ENCODE measurements around the gene CSDE1. TPM values are rescaled to one million over a fixed set of nuclear protein-coding genes. Genes with fewer than 3 reads are reported as not detected.

The CSDE1 gene
- total and polyA plus RNA-seq, 8 donors: 390 to 524 (median 438) TPM

DNA sequence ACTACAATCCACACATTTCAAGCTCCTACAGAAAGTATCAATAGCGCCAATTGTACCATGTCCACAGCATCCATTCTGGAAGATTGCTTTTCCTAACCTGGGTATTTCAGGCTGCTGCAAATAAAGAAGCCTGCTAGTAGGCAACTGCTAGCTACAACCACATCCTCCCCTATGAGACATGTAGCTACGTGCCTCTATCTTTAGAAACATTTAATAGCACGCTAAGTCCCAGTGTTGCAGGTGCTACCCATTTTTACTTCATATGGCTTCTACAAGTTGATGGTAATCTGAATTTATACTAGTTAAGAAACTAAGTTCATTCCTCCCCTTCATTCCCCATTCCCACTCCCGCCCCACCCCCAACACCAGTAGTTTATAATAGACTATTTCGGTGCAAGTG, 55.0 kb downstream of the CSDE1 start:
- H3K27ac ChIP-seq: no peak overlapping the region
- intact Hi-C loops (cut with DNase I): no loop called here
- no peak overlapping the region for H3K4me3 ChIP-seq
- H3K4me1 ChIP-seq: no peaks in the 10 kb centered on the region
- H3K9me3 ChIP-seq: no peaks in the 10 kb centered on the region
- H3K27me3 ChIP-seq: no peaks in the 10 kb centered on the region
- ATAC-seq (no peak), DNase-seq (no peak)
- peaks cover 0 to 26% of the 10 kb centered on the region in 2 donors for H3K36me3 ChIP-seq
- TF ChIP-seq, protein P1, sequence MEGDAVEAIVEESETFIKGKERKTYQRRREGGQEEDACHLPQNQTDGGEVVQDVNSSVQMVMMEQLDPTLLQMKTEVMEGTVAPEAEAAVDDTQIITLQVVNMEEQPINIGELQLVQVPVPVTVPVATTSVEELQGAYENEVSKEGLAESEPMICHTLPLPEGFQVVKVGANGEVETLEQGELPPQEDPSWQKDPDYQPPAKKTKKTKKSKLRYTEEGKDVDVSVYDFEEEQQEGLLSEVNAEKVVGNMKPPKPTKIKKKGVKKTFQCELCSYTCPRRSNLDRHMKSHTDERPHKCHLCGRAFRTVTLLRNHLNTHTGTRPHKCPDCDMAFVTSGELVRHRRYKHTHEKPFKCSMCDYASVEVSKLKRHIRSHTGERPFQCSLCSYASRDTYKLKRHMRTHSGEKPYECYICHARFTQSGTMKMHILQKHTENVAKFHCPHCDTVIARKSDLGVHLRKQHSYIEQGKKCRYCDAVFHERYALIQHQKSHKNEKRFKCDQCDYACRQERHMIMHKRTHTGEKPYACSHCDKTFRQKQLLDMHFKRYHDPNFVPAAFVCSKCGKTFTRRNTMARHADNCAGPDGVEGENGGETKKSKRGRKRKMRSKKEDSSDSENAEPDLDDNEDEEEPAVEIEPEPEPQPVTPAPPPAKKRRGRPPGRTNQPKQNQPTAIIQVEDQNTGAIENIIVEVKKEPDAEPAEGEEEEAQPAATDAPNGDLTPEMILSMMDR (IDR thresholded peaks at IDR 0.05): no peak

DNA sequence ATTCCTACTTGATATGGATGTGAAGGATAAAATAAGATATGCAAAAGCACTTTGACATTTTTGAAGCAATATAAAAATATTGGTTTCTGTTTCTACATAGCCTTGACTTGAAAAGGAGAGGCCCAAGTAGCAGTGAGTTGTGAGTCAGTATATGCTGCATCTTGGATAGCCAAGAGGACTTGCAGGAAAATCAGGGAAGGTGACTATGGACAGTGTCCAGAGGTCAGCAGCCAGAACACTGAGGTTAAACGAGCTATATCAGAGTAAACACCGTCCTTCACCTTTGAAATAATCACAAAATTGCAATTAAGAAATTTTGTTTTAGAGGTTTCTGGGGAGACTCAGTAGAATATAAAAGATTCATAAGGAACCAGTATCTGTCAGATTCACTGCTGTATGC, 55.9 kb downstream of the CSDE1 start:
- TF ChIP-seq, protein P1 (IDR thresholded peaks at IDR 0.05): no peak
- intact Hi-C loops (cut with DNase I): no loop called here
- no peak overlapping the region for H3K27ac ChIP-seq
- DNase-seq: no peak
- H3K36me3 ChIP-seq: peaks cover 0 to 18% of the 10 kb centered on the region in 2 donors
- no peak overlapping the region for H3K4me3 ChIP-seq
- H3K27me3 ChIP-seq: no peaks in the 10 kb centered on the region
- H3K4me1 ChIP-seq: no peaks in the 10 kb centered on the region
- H3K9me3 ChIP-seq: no peaks in the 10 kb centered on the region
- no peak for ATAC-seq

GRCh38 chr1:114700036-114700600, 57.7 kb downstream of the CSDE1 start:
- Histone ChIP-seq H3K4me1 (no peaks in the 10 kb centered on the region), H3K4me3 (no peak overlapping the region), H3K9me3 (no peaks in the 10 kb centered on the region), H3K27ac (no peak overlapping the region), H3K27me3 (no peaks in the 10 kb centered on the region), H3K36me3 (no peaks in the 10 kb centered on the region)
- DNase-seq: no peak
- ATAC-seq: no peak
- TF ChIP-seq, protein P1 (IDR thresholded peaks at IDR 0.05): no peak
- intact Hi-C loops (cut with DNase I): no loop called here

- Histone ChIP-seq H3K27me3 (peaks cover 0 to 5% of the 10 kb centered on the region in 2 donors), H3K4me1 (no peaks in the 10 kb centered on the region), H3K27ac (no peak overlapping the region), H3K36me3 (no peaks in the 10 kb centered on the region), H3K9me3 (no peaks in the 10 kb centered on the region), H3K4me3 (no peak overlapping the region)
- DNase-seq (no peak), ATAC-seq (no peak)
- intact Hi-C loops (cut with DNase I): no loop called here
- TF ChIP-seq, protein P1 (IDR thresholded peaks at IDR 0.05): no peak
Measured at GRCh38 chr1:114696810-114697209, 61.0 kb downstream of the CSDE1 start.

DNA sequence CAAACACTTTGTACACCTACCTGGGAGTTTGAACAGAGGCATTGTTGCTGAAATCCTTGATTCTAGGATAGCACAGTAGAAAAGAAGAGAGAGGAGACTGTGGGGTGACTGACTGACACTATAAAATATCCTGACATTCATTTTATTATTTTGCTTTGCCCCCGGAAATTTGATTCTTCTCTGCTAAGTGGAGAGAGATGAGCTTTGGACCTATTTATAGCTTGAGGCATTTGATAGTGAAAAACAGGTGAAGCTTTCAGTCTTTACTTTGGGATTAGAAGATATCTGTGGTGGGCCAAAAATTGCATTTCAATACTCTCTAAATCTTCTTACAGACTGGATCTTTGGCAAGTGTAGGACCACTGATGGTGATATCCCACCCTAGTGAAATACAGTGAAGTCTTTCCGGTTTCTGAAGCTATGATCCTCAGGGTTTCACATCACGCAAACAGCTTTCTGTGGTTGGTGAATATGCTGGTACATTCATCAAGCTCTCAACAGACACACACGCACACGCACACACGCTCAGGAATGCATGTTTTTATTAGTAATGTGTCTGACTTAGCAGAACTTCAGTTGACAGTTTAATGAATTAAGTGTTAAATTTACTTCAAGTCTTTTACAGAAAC, 62.2 kb downstream of the CSDE1 start, which contains the start of gene AMPD1:
TSS of gene AMPD1 (minus strand) at position 117 of the 629 bp plus-strand sequence. CDS start at position 42, 75 bp downstream.
- intact Hi-C loops (cut with DNase I): no loop called here
- Histone ChIP-seq H3K9me3 (no peaks in the 10 kb centered on the region), H3K27ac (no peak within 1 kb of the TSS), H3K4me3 (no peak within 1 kb of the TSS), H3K27me3 (peaks cover 0 to 5% of the 10 kb centered on the region in 2 donors), H3K36me3 (no peaks in the 10 kb centered on the region), H3K4me1 (no peaks in the 10 kb centered on the region)
- DNase-seq (no peak), ATAC-seq (no peak)
- TF ChIP-seq, protein P1 (IDR thresholded peaks at IDR 0.05): no peak
